HG02981 (cell line): ENCODE results near the gene SLC16A4.
"Not testable (repeated sequence)": the region's sequence is repeated elsewhere in the genome, so short reads cannot be mapped to it uniquely, and the experiment has no call there.

Experiments used
- ATAC-seq: cut with Tn5 transposase; IDR thresholded peaks from one replicate; pipeline ENCODE4 v1.9.1; 2021; ENCODE audit warnings: mild to moderate bottlenecking, moderate library complexity; ENCODE audit not compliant: unreplicated experiment

The SLC16A4 gene

GRCh38 chr1:110409316-110409715 is 18.5 kb upstream of the SLC16A4 start:
- ATAC-seq: no peak

GRCh38 chr1:110408488-110408887 is 17.7 kb upstream of the SLC16A4 start:
- no peak for ATAC-seq

DNA sequence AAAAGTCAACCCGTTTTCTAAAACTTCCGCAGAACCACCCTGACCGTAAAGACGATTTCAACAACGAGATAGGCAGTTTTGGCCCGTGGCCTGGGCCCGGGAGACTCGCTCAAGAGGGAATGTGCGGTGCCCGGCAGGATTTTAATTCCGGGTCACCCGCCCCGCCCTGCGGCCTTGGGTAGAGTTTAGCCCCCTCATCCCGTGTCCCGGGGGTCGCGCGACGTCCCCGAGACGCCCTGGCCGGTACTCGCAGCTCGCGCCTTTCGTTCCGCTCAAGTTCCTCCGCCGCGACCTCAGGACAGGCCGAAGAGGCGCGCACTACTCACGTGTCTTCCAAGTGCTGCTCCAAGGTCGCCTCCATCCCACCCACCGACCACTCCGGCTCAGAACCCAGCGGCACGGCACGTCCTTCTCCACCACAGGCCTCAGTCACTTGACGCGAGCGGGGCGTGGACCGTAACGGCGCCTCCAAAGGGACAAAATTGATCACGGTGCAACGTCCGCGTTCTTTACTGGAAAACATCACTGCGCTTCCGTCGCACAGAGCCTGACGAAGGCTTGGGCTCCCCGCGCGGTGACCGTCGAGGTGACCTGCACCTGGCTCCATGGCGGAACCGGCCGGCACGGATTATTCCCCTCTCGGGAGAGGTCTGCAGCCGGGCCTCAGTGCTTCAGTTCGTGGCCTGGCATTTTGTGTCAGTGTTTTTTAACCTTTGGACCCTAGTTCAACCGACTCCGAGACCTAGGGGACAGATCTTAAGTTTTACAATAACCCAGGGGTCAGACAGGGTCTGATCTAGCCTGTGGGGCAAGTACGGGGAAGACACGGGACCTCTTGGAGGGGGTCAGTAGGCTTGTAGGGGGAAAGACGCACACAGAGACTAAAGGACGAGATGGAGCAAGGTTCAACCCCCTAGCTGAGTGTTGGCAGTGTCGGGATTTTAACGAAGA is 16.7 kb upstream of the SLC16A4 start, which contains the start of gene LAMTOR5:
LAMTOR5 (minus strand) TSS at position 435 of the 951 bp plus-strand sequence; CDS start at position 361, 74 bp downstream.
- peak; percentile 91 for ATAC-seq

- not testable (repeated sequence) for ATAC-seq
Observed at GRCh38 chr1:110406407-110406806, 15.6 kb upstream of the SLC16A4 start.

GRCh38 chr1:110404401-110404800 is 13.6 kb upstream of the SLC16A4 start:
- no peak for ATAC-seq

- no peak for ATAC-seq
Observed at GRCh38 chr1:110403805-110404204, 13.0 kb upstream of the SLC16A4 start.

DNA sequence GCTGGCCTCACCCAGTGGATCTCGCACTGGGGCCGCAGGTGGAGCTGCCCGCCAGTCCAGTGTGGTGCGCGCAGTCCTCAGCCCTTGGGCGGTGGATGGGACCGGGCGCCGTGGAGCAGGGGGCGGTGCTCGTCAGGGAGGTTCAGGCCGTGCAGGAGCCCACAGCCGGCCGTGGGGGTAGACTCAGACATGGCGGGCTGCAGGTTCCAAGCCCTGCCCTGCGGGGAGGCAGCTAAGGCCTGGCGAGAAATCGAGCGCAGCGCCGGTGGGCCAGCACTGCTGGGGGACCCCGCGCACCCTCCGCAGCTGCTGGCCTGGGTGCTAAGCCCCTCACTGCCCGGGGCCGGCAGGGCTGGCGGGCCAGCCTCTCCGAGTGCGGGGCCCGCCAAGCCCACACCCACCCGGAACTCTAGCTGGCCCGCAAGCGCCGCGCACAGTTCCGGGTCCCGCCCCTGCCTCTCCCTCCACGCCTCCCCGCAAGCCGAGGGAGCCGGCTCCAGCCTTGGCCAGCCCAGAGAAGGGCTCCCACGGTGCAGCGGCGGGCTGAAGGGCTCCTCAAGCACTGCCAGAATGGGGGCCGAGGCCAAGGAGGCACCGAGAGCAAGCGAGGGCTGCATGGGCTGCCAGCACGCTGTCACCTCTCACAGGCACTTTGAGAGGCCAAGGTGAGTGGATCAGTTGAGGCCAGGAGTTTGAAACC is 5.6 kb upstream of the SLC16A4 start:
- not testable (repeated sequence) for ATAC-seq

- ATAC-seq: no peak
Observed at GRCh38 chr1:110394493-110394820, 3.6 kb upstream of the SLC16A4 start.

GRCh38 chr1:110393691-110394492 is 3.1 kb upstream of the SLC16A4 start:
- no peak for ATAC-seq

DNA sequence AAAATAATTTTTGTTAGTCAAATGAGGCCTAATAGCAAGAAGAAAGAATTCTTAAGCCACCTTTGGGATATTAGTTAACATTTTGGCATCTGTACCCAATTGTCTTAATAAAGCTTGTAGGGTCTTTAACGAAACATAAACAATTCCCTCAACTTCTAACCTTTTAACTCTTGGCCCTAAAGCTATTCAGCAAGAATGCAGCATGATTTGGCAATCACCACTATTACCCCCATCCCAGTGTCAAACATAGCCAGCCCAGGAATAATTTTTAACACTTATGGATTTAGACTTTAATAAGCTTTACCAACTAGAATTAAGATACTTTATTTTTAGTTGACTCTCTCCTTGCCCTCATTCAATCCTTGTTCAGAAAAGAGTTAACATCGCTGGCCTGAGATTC is 2.5 kb upstream of the SLC16A4 start:
- no peak for ATAC-seq

GRCh38 chr1:110390096-110390495 is 730 bp downstream of the SLC16A4 start:
- ATAC-seq: no peak

GRCh38 chr1:110387048-110387754 is 3.6 kb downstream of the SLC16A4 start:
- no peak for ATAC-seq

DNA sequence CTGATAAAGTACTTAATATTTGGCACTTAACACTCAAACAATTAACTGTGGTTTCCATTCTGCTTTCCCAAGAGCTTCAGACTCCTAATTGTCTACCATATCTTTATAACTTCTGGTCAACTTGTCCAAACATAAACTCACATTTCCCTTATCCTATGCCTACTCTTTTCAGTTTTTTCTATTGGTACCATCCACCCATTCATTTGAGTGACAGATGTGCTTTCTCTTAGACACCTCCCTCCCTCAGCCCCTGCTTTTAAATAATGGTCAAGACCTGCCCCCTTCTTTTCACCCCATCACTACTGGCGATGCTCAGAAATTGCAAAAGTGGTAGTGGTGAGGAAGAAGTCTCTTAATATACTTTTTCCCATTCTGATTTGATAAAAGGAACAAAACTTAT is 5.5 kb downstream of the SLC16A4 start:
- no peak for ATAC-seq

- ATAC-seq: peak; percentile 66
Observed at GRCh38 chr1:110384581-110385321, 6.1 kb downstream of the SLC16A4 start.

DNA sequence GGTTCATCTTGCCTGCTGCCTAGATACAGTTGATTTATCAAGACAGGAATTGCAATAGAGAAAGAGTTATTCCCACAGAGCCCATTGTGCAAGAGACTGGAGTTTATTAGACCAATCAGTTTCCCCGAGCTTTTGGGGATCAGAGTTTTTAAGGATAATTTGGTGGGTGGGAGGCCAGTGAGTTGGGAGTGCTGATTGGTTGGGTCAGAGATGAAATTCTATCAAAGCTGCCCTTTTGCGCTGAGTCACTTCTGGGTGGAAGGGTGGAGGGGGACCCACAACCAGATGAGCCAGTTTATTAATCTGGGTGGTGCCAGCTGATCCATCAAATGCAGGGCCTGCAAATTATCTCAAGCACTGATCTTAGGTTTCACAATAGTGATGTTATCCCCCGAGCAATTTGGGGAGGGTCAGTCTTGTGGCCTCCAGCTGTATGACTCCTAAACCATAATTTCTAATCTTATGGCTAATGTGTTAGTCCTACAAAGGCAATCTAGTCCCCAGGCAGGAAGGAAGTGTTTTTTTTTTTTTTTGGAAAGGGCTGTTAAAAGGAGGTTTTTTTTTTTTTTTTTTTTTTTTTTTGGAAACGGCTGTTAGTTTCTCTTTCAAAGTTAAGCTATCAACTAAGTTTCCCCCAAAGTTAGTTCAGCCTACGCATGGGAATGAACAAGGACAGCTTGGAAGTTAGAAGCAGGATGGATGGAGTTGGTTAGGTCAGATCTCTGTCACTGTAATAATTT is 7.4 kb downstream of the SLC16A4 start:
- no peak for ATAC-seq

- no peak for ATAC-seq
Observed at GRCh38 chr1:110380672-110381283, 10.0 kb downstream of the SLC16A4 start.

DNA sequence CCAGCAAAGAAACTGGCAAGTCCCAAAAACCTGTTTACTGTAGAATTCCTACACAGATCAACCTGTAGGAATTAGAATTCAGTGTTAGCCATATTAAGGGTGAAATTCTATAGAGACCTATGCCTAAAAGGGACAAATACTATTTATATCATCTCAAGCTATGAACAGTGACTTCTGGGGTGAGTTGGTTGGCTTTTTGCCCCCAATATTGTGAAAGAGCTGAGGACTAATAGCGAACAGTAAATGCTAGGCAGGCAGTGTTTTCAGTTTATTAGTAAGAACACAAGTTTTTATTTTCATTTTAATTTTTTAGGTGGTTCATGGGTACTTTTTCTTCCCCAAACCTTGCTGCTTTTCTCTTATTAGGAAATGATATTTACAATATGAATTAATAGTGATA is 15.3 kb downstream of the SLC16A4 start:
- ATAC-seq: no peak

DNA sequence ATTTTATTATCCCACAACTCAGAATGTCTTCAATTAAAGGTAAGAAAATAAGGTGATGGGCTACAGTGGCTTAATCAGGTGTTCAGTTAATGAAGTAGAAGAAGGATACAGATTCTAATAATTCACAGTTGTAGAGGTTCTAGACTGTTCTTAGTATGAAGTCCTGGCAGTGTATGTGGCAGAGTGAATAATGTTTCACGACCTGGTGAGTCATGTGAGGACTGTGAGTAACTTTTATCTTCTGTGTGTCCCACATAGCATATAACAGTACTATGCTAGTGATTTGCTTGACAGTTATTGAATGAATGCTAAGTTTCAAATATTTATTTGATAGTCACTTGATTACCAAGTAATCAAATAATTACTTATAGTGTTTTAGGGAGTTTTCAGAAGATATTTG is 20.0 kb downstream of the SLC16A4 start:
- no peak for ATAC-seq

DNA sequence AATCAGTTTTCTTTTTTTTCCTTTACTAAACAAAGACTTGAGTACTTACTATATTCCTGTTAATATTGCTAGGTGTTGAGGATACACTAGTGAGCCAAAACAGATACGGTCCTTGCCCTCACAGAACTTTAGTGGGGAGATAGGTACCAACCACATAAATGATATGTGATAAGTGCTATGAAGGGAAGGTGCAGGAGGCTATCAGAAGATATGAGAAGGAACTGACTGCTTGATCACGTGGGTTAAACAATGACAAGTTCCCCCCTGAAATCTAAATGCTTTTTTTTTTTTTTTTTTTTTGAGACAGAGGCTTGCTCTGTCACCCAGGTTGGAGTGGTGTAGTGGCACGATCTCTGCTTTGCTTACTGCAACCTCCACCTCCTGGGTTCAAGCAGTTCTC is 26.6 kb downstream of the SLC16A4 start:
- ATAC-seq: no peak
